AG10803 (cell line): ENCODE results near the gene IGSF9.

ENCODE experiments used
- DNase-seq: peaks from one replicate; pipeline ENCODE4 v3.0.0; 2010; ENCODE audit warnings: low read depth
- H3K4me3 ChIP-seq: 2 replicates; pipeline ENCODE4 v1.5.1; 2011; ENCODE audit warnings: mild to moderate bottlenecking, low read length, control low read depth
- CTCF ChIP-seq: conservative IDR thresholded peaks from 2 replicates; pipeline ENCODE4 v1.5.1; 2011; ENCODE audit warnings: mild to moderate bottlenecking, low read length, control low read depth, inconsistent platforms

IGSF9 gene

GRCh38 chr1:159919236-159919865 is 26.1 kb downstream of the IGSF9 start:
- H3K4me3 ChIP-seq: no peak overlapping the region
- TF ChIP-seq CTCF: no peak
- DNase-seq: no peak

DNA sequence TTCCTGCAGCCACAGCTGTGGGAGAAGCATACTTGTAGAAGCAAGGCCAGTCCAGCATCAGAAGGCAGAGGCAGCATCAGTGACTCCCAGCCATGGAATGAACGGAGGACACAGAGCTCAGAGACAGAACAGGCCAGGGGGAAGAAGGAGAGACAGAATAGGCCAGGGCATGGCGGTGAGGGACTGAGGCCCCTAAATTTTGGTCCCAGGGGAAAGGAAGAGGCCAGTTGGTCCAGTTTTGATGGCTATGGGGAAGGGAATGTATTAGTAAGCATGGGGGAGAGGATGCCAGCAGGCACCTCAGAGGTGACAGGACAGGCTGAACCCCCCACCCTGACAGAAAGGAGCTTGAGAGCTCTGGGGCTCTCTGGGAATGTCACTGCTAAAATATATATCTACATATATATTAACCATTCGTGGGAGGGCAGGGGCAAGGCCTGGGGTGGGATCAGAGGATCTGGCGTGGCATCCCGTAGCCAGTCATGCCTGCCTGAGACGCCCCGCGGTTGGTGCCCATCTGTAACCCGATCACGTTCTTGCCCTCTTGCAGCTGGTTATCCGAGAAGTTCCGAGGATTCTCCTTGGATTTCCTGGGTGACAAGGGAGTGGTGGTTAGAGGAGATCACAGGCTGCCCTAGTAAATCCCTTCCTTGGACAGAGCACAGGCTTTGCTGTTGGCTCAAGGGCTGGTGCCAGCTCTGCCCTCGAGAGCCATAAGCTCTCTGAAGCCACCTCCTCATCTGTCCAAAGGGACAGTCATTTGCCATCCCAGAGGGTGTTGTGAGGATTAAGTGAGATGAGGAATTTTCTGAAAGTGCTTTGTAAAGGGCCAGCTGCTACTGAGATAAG is 26.8 kb downstream of the IGSF9 start:
- no peak overlapping the region for H3K4me3 ChIP-seq
- DNase-seq: peak; percentile 59
- no peak for TF ChIP-seq CTCF

DNA sequence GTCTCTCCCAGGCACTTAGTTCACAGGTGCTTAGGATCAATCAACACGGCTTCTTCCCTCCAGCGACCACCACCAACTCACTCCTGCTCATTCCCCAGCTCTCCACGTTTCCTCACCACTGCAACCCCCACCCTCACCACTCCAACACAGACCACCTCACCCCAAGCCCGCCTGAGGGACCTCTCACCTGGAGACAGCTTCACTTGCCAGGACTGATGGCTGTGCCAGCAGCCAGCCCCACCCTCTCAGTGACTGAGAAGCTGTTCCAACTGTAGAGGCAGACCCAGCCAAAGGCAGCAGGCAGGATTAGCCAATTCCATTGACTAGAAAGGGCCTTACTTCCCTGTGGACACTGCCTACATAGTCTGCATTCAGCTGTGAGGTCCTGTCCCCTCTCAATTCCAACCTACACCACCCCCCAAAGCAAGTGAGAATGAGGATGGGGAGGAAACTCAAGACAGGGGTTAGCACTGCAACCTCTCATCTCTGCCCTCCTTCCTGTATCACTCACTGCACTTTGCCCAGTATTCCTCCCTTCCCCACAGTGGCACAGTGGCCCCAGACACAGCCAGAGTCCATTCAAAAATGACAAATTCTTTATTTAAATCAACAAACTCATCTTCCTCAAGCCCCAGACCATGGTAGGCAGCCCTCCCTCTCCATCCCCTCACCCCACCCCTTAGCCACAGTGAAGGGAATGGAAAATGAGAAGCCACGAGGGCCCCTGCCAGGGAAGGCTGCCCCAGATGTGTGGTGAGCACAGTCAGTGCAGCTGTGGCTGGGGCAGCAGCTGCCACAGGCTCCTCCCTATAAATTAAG is 27.7 kb downstream of the IGSF9 start:
- no peak overlapping the region for H3K4me3 ChIP-seq
- no peak for DNase-seq
- no peak for TF ChIP-seq CTCF

- DNase-seq: peak; percentile 72
- no peak overlapping the region for H3K4me3 ChIP-seq
- TF ChIP-seq CTCF: no peak
These were observed 29.0 kb downstream of the IGSF9 start for GRCh38 chr1:159916242-159917051.

DNA sequence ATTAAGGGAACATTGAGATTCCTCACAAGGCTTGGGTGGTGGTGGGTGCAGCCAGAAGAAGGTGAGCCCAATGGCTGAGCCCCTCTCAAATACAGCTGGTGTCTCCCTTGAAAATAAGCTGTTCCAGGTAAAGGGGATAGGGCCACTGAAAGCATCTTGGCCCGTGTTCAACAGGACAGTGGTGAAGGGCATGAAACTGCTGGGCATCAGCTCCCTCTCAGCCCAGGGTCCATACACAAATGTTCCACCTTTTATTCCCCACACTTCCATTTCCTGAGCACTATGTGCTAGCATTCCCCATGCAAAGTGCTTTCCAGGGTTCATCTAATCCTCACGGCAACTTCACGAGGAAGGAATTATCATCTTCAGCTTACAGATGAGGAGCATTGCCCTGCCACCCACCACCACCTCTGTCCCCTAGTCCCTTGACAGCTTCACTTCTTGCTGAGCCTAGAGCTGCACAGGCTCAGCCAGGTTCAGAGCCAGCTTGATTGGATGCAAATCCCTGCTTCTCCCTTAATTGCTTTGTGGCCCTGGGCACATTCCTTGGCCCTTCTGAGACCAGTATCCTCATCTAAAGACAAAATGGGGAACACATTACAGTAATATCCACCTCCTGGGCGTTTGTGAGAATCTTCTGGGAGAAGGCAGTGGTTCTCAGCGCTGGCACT is 29.7 kb downstream of the IGSF9 start:
- no peak for DNase-seq
- TF ChIP-seq CTCF: no peak
- no peak overlapping the region for H3K4me3 ChIP-seq
